SK-N-SH (cell line): ENCODE results near the gene TOMM20. TPM values are rescaled to one million over a fixed set of nuclear protein-coding genes. Genes with fewer than 3 reads are reported as not detected.
A peak's percentile ranks its signal among the peaks of the same experiment; 100 is the strongest.

Source experiments
- CTCF ChIA-PET: fragments of 300-600, 350-600 bp; formaldehyde crosslinking; extraction: SDS; loops from one replicate; lab custom pipeline; 2021; lab: Yijun Ruan, JAX
- POLR2A ChIA-PET: fragments of 350-600 bp; sonication (Branson Sonifier 250); formaldehyde crosslinking; extraction: SDS; loops from one replicate; lab custom pipeline; 2020; ENCODE audit warnings: antibody characterized with exemption, inconsistent platforms; lab: Yijun Ruan, JAX
- DNase-seq: peaks from one replicate; pipeline ENCODE4 v3.0.0; 2012
- H2AFZ ChIP-seq: fragments of 200-600 bp; sonication (generic); 2 replicates; pipeline ENCODE4 v1.8.1; 2016; ENCODE audit warnings: antibody characterized with exemption, mild to moderate bottlenecking, low read depth
- H3F3A ChIP-seq: fragments of 200-600 bp; sonication (generic); replicated peaks from 2 replicates; pipeline ENCODE3; 2016; ENCODE audit warnings: antibody characterized with exemption, mild to moderate bottlenecking; ENCODE audit not compliant: insufficient read depth
- H3K27ac ChIP-seq, 2 experiments: fragments of 200-500 bp in 1 of 2; fragments of 200-600 bp in 1 of 2; sonication (Bioruptor generic) in 1 of 2; sonication (generic), shearing (Covaris generic) in 1 of 2; 2 replicates each; pipeline versions ENCODE4 v1.5.1 to v1.6.1; 2014 to 2016; ENCODE audit warnings: low read depth in 2 of 2, inconsistent platforms in 1 of 2, low read length in 1 of 2, mild to moderate bottlenecking in 1 of 2, mixed read lengths in 1 of 2
- H3K27me3 ChIP-seq: fragments of 200-600 bp; sonication (generic), shearing (Covaris generic); 2 replicates; pipeline ENCODE4 v1.6.1; 2016; ENCODE audit warnings: mixed run types; ENCODE audit not compliant: insufficient read depth
- H3K36me3 ChIP-seq, 2 experiments: fragments of 200-500 bp in 1 of 2; fragments of 200-600 bp in 1 of 2; sonication (Bioruptor generic) in 1 of 2; sonication (generic) in 1 of 2; replicated peaks in 1 of 2; 2 replicates each; pipeline versions ENCODE3 to v1.5.1; 2014 to 2016; ENCODE audit warnings: low read length in 1 of 2, mild to moderate bottlenecking in 1 of 2; ENCODE audit not compliant: insufficient read depth in 2 of 2, control insufficient read depth in 1 of 2
- H3K4me1 ChIP-seq, 2 experiments: fragments of 200-500 bp in 1 of 2; fragments of 200-600 bp in 1 of 2; sonication (Bioruptor generic) in 1 of 2; sonication (generic), shearing (Covaris generic) in 1 of 2; 2 replicates each; pipeline versions ENCODE4 v1.5.1 to v1.6.1; 2014 to 2016; ENCODE audit warnings: low read depth in 1 of 2, low read length in 1 of 2, mixed run types in 1 of 2; ENCODE audit not compliant: insufficient read depth in 2 of 2, control insufficient read depth in 1 of 2
- H3K4me2 ChIP-seq: fragments of 200-600 bp; sonication (generic), shearing (Covaris generic); 2 replicates; pipeline ENCODE4 v1.6.1; 2017; ENCODE audit warnings: mixed run types
- H3K4me3 ChIP-seq, 2 experiments: fragments of 200-500 bp in 1 of 2; fragments of 200-600 bp in 1 of 2; sonication (Bioruptor generic) in 1 of 2; sonication (generic), shearing (Covaris generic) in 1 of 2; 2 replicates each; pipeline versions ENCODE4 v1.5.1 to v1.8.1; 2014 to 2016; ENCODE audit warnings: low read depth in 2 of 2, inconsistent platforms in 1 of 2, low read length in 1 of 2, mild to moderate bottlenecking in 1 of 2, mixed read lengths in 1 of 2, moderate library complexity in 1 of 2
- H3K79me2 ChIP-seq: fragments of 200-600 bp; sonication (generic); 2 replicates; pipeline ENCODE4 v1.8.1; 2017; ENCODE audit warnings: mild to moderate bottlenecking; ENCODE audit not compliant: insufficient read depth
- H3K9ac ChIP-seq: fragments of 200-600 bp; sonication (generic); 2 replicates; pipeline ENCODE4 v1.6.1; 2017; ENCODE audit warnings: mixed run types
- H3K9me2 ChIP-seq: fragments of 200-600 bp; sonication (generic); 2 replicates; pipeline ENCODE4 v1.6.1; 2017; ENCODE audit warnings: mixed run types
- H3K9me3 ChIP-seq: fragments of 200-600 bp; sonication (generic); 2 replicates; pipeline ENCODE4 v1.6.1; 2017; ENCODE audit warnings: mixed run types, mild to moderate bottlenecking, moderate library complexity
- H4K20me1 ChIP-seq: fragments of 200-600 bp; sonication (generic); 2 replicates; pipeline ENCODE4 v1.6.1; 2017; ENCODE audit warnings: mild to moderate bottlenecking, mixed run types; ENCODE audit not compliant: insufficient read depth
- CHD2 ChIP-seq: fragments of 150-350 bp; IDR thresholded peaks from 2 replicates; pipeline ENCODE4 v1.6.1; 2018; ENCODE audit warnings: low read length; ENCODE audit not compliant: partially characterized antibody
- CTCF ChIP-seq: fragments of 200-600 bp; sonication (generic); IDR thresholded peaks from 2 replicates; pipeline ENCODE4 v1.6.1; 2017; ENCODE audit warnings: antibody characterized with exemption, mild to moderate bottlenecking, moderate library complexity
- ELF1 ChIP-seq: IDR thresholded peaks from 2 replicates; pipeline ENCODE4 v1.4.0; 2012
- EZH2phosphoT487 ChIP-seq: fragments of 200-600 bp; sonication (generic); IDR thresholded peaks from 2 replicates; pipeline ENCODE4 v1.6.1; 2017; ENCODE audit warnings: low read depth, mixed run types, mild to moderate bottlenecking, antibody characterized with exemption, moderate library complexity, borderline replicate concordance
- FOSL2 ChIP-seq: IDR thresholded peaks from 2 replicates; pipeline ENCODE4 v1.4.0; 2012; ENCODE audit warnings: low read depth, mild to moderate bottlenecking, moderate library complexity, borderline replicate concordance
- IRF3 ChIP-seq: fragments of 150-350 bp; IDR thresholded peaks from 2 replicates; pipeline ENCODE4 v1.6.1; 2016; ENCODE audit warnings: mild to moderate bottlenecking, low read depth, low read length
- JUND ChIP-seq: IDR thresholded peaks from 2 replicates; pipeline ENCODE4 v1.4.0; 2012
- NFIC ChIP-seq: IDR thresholded peaks from 2 replicates; pipeline ENCODE4 v1.4.0; 2012; ENCODE audit warnings: borderline replicate concordance
- PBX3 ChIP-seq: IDR thresholded peaks from 2 replicates; pipeline ENCODE4; 2012
- POLR2AphosphoS5 ChIP-seq: IDR thresholded peaks from 2 replicates; pipeline ENCODE4 v1.6.1; 2012; ENCODE audit warnings: low read depth, low read length
- RAD21 ChIP-seq: IDR thresholded peaks from 2 replicates; pipeline ENCODE4 v1.6.1; 2012; ENCODE audit warnings: mild to moderate bottlenecking, low read length
- RCOR1 ChIP-seq: fragments of 150-350 bp; IDR thresholded peaks from 2 replicates; pipeline ENCODE4 v1.6.1; 2017; ENCODE audit warnings: antibody characterized with exemption, low read length
- REST ChIP-seq: IDR thresholded peaks from 2 replicates; pipeline ENCODE4 v1.6.1; 2012; ENCODE audit warnings: mild to moderate bottlenecking, low read depth, low read length, moderate library complexity
- RXRA ChIP-seq: IDR thresholded peaks from 2 replicates; pipeline ENCODE4 v1.4.0; 2012; ENCODE audit warnings: low read depth, mild to moderate bottlenecking, borderline replicate concordance
- SMC3 ChIP-seq: IDR thresholded peaks from 2 replicates; pipeline ENCODE4 v1.6.1; 2012; ENCODE audit warnings: low read depth, low read length, improper control_type of control experiment
- TAF1 ChIP-seq: IDR thresholded peaks from 2 replicates; pipeline ENCODE4 v1.6.1; 2012; ENCODE audit warnings: low read depth, mild to moderate bottlenecking, low read length, moderate library complexity, borderline replicate concordance
- TCF12 ChIP-seq: IDR thresholded peaks from 2 replicates; pipeline ENCODE4 v1.4.0; 2012
- TEAD4 ChIP-seq: IDR thresholded peaks from 2 replicates; pipeline ENCODE4 v1.4.0; 2012; ENCODE audit warnings: mild to moderate bottlenecking, borderline replicate concordance; ENCODE audit not compliant: insufficient read depth
- USF1 ChIP-seq: IDR thresholded peaks from 2 replicates; pipeline ENCODE4 v1.4.0; 2012; ENCODE audit warnings: low read depth, borderline replicate concordance
- USF2 ChIP-seq: fragments of 150-350 bp; IDR thresholded peaks from 2 replicates; pipeline ENCODE4 v1.6.1; 2017; ENCODE audit warnings: antibody characterized with exemption, low read length, low read depth, borderline replicate concordance
- YY1 ChIP-seq: IDR thresholded peaks from 2 replicates; pipeline ENCODE4 v1.4.0; 2012; ENCODE audit warnings: low read depth, mild to moderate bottlenecking
- WGBS: methylation state at CpG from one replicate; pipeline ENCODE4 v1.1.6; 2017; ENCODE audit warnings: low lambda C conversion rate; 5-methylcytosine and 5-hydroxymethylcytosine counted together
- polyA plus RNA-seq, 3 experiments: library from polyadenylated mRNA; depleted of rRNA; stranded (reverse); fragments of >200 nt; gene quantifications; 2 replicates each; pipeline ENCODE4 v1.2.3, GENCODE V29; 2012

TOMM20 gene
- polyA plus RNA-seq, 1 of the 3 experiments (the other 2 are of a cell fraction), result 86.2 TPM

- peak within 1 kb of the TSS; percentile 74 for H3K4me2 ChIP-seq
- H2AFZ ChIP-seq, result peak within 1 kb of the TSS; percentile 69
- peak within 1 kb of the TSS; percentile 76 to 88 for H3K27ac ChIP-seq
- under 1% methylated on average over 47 of the region's 52 CpGs for WGBS
- H3K27me3 ChIP-seq, result no peaks in the 10 kb centered on the region
- H3K36me3 ChIP-seq, result peaks cover 25 to 37% of the 10 kb centered on the region in 2 experiments
- peak within 1 kb of the TSS; percentile 79 for H3K9ac ChIP-seq
- peak; percentile 93 for DNase-seq
- ChIA-PET CTCF (interaction anchor here (0.8 to 2.1 kb wide), 3 partner anchors 28 to 254 kb away, joined by 3 to 7 read pairs (median 4); no protein-coding TSS in a partner anchor), POLR2A (interaction anchor here (0.5 to 1.4 kb wide), 5 partner anchors 22 to 577 kb away, joined by 3 to 10 read pairs (median 6); partner anchors contain the start of gene TOMM20)
- H4K20me1 ChIP-seq, result no peaks in the 10 kb centered on the region
- H3K9me2 ChIP-seq, result no peaks in the 10 kb centered on the region
- H3K9me3 ChIP-seq, result no peaks in the 10 kb centered on the region
- H3K4me1 ChIP-seq, result peaks cover 0 to 10% of the 10 kb centered on the region in 2 experiments; a peak in 1 of 4 replicates
- peaks cover 15% of the 10 kb centered on the region for H3F3A ChIP-seq
- H3K79me2 ChIP-seq, result peaks cover 46% of the 10 kb centered on the region
- peak within 1 kb of the TSS; percentile 70 to 80 for H3K4me3 ChIP-seq
- TF ChIP-seq NFIC (no peak), ELF1 (peak; percentile 99), USF2 (no peak), RAD21 (no peak), IRF3 (no peak), TAF1 (peak; percentile 99), YY1 (peak; percentile 40; the same call in 1 of the 2 replicates), FOSL2 (no peak), CTCF (peak; percentile 12; the same call in 1 of the 2 replicates), TCF12 (0 out of 2 replicates have a peak, but pooled peaks have one; percentile 17), USF1 (no peak), RCOR1 (no peak), PBX3 (no peak), JUND (no peak), EZH2phosphoT487 (no peak), TEAD4 (no peak), SMC3 (no peak), POLR2AphosphoS5 (peak; percentile 99), RXRA (no peak), CHD2 (peak; percentile 63), REST (peak; percentile 64)
These were observed 32.5 kb upstream of the TOMM20 start, which contains the start of gene RBM34 for GRCh38 chr1:235160957-235161684. Gene RBM34 (minus strand): TSS chr1:235161250. CDS start chr1:235161226, 24 bp downstream.
